Sigmoid colon (tissue), 7 donors: Measurements from ENCODE around the gene ELF5. TPM values are rescaled to one million over a fixed set of nuclear protein-coding genes. Genes with fewer than 3 reads are reported as not detected.

Experiments used
- DNase-seq: peaks from one replicate; pipeline ENCODE4 v3.0.0-alpha.2; 2019
- H3K27ac ChIP-seq, 4 donors: fragments of 200-600 bp; sonication (generic); one replicate each; pipeline ENCODE4 v1.5.1; 2016 to 2019; ENCODE audit warnings: mild to moderate bottlenecking in 1 of 4
- H3K27me3 ChIP-seq, 3 donors: fragments of 200-600 bp; sonication (generic); one replicate each; pipeline ENCODE4 v1.5.1; 2019; ENCODE audit warnings: mild to moderate bottlenecking in 1 of 3
- H3K36me3 ChIP-seq, 4 donors: fragments of 200-600 bp; sonication (generic); one replicate each; pipeline ENCODE4 v1.5.1; 2016 to 2019
- H3K4me1 ChIP-seq, 4 donors: fragments of 200-600 bp; sonication (generic); one replicate each; pipeline ENCODE4 v1.5.1; 2017 to 2019
- H3K4me3 ChIP-seq, 4 donors: fragments of 200-600 bp; sonication (generic); one replicate each; pipeline ENCODE4 v1.5.1; 2017 to 2019; ENCODE audit warnings: mild to moderate bottlenecking in 2 of 4, moderate library complexity in 1 of 4
- H3K9me3 ChIP-seq, 4 donors: fragments of 200-600 bp in 3 of 4; sonication (generic) in 3 of 4; one replicate each; pipeline versions ENCODE4 v1.5.1 to v1.6.1; 2013 to 2019
- CTCF ChIP-seq, 4 experiments: fragments of 450-650 bp in 3 of 4; fragments of 200-600 bp in 1 of 4; IDR thresholded peaks; one replicate each; pipeline ENCODE4 v1.5.1; 2016 to 2019; ENCODE audit warnings: antibody characterized with exemption in 4 of 4, mild to moderate bottlenecking in 3 of 4, moderate library complexity in 2 of 4
- EP300 ChIP-seq, 4 donors: sonication (generic); formaldehyde crosslinking; IDR thresholded peaks; one replicate each; pipeline ENCODE4 v1.6.1; 2017; ENCODE audit warnings: antibody characterized with exemption in 4 of 4
- POLR2A ChIP-seq, 2 donors: fragments of 450-650 bp; IDR thresholded peaks; one replicate each; pipeline ENCODE4 v1.6.1; 2016; ENCODE audit warnings: antibody characterized with exemption in 2 of 2, mild to moderate bottlenecking in 2 of 2, moderate library complexity in 2 of 2
- POLR2AphosphoS5 ChIP-seq, 4 donors: sonication (generic); formaldehyde crosslinking; IDR thresholded peaks; one replicate each; pipeline ENCODE4 v1.6.1; 2017; ENCODE audit warnings: antibody characterized with exemption in 4 of 4
- WGBS, 2 donors: extraction: QIAGEN DNeasy Blood & Tissue Kit; methylation state at CpG; one replicate each; pipeline ENCODE4 v1.1.7; 2013; 5-methylcytosine and 5-hydroxymethylcytosine counted together
- intact Hi-C: fragments of 100-400 bp; cut with DNase I; formaldehyde crosslinking; loops from one replicate; pipeline ENCODE4 v1.15.1; 2023
- polyA plus RNA-seq, 3 donors: library from polyadenylated mRNA; stranded (reverse); fragments of 200-250 nt; gene quantifications; one replicate each; pipeline ENCODE4 v1.2.3, GENCODE V29; 2013
- total RNA-seq, 4 donors: library from RNA; depleted of rRNA; stranded (reverse); fragments of >200 nt; gene quantifications; one replicate each; pipeline ENCODE4 v1.1.0, GENCODE V29; 2016
- donor health status: healthy with polysubstance abuse.
- donor health status: Bipolar disorder and iron deficiency.
- donor health status: healthy.

ELF5 gene
- total and polyA plus RNA-seq, 7 donors: not detected

DNA sequence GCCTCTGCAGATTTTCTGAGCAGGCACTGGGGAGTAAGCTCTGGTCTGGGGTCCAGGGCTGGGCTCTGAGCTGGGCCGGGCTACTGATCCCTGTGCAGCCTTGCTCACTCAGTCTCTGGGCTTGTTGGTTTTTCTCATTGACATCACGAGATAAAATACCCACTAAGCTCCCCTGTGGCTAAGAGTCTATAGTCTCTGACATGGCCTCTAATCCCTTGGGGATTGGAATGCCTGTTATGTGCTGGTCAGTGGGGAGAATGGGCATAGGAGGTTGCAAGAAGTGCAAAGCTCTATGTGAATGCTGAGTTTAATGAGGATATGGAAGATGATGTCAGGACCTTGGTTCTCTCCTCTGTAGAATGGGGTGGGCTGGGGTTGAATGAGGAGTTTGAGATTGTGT is 23.3 kb downstream of the ELF5 start:
- Histone ChIP-seq H3K27ac (no peak overlapping the region), H3K27me3 (no peaks in the 10 kb centered on the region), H3K4me3 (no peak overlapping the region), H3K9me3 (no peaks in the 10 kb centered on the region), H3K36me3 (no peaks in the 10 kb centered on the region), H3K4me1 (no peaks in the 10 kb centered on the region)
- WGBS, 2 donors: 85 to 87% methylated on average over 2 of the region's 2 CpGs
- TF ChIP-seq POLR2A (IDR thresholded peaks at IDR 0.05): no peak
- no peak for DNase-seq
- intact Hi-C loops: no loop called here

DNA sequence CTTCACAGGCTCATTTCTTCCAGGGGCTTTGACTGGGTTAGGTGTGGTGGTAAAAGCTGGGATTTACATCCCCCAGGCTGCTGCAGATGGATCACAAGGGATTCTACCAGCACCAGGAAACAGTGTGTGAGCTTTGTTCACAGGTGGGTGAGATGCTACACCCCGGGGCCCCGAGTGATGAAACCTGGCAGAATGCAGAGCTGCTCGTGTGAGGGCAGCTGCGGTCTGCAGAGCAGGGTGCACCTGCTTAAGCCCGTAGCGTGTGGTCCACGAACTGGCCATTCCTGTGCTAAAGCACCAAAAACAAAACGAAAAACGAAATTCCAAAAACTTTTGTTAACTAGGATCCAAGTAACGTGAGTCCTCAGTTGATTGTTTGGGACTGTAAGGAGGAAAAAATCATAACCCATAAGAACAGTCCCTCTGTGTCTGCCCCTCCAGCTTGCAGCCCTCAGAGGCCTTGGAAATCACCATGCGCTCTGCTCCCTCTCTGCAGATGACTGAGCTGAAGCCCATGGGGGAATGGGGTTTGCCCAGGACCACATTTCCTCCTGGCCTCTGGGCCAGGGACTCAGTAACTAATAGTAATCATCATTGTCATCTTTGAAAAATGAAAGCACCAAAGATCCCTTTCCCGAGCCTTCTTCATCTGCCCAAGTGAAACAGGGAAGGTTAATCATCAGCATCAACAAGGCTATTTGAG is 24.6 kb downstream of the ELF5 start:
- no peak overlapping the region for H3K4me3 ChIP-seq
- H3K27ac ChIP-seq: no peak overlapping the region
- no peaks in the 10 kb centered on the region for H3K36me3 ChIP-seq
- H3K9me3 ChIP-seq: no peaks in the 10 kb centered on the region
- H3K4me1 ChIP-seq: no peaks in the 10 kb centered on the region
- 89 to 91% methylated on average over 12 of the region's 12 CpGs for WGBS, 2 donors
- TF ChIP-seq CTCF (IDR thresholded peaks at IDR 0.05) (no peak), POLR2A (IDR thresholded peaks at IDR 0.05) (no peak), EP300 (IDR thresholded peaks at IDR 0.05) (no peak), POLR2AphosphoS5 (IDR thresholded peaks at IDR 0.05) (no peak)
- DNase-seq: no peak
- intact Hi-C loops: no loop called here
- H3K27me3 ChIP-seq: no peaks in the 10 kb centered on the region

- Histone ChIP-seq H3K4me1 (no peaks in the 10 kb centered on the region), H3K9me3 (no peaks in the 10 kb centered on the region), H3K27me3 (no peaks in the 10 kb centered on the region), H3K27ac (no peak overlapping the region), H3K4me3 (no peak overlapping the region), H3K36me3 (no peaks in the 10 kb centered on the region)
- TF ChIP-seq POLR2AphosphoS5 (IDR thresholded peaks at IDR 0.05) (no peak), EP300 (IDR thresholded peaks at IDR 0.05) (no peak), POLR2A (IDR thresholded peaks at IDR 0.05) (no peak), CTCF (IDR thresholded peaks at IDR 0.05) (no peak)
- 79 to 82% methylated on average over 7 of the region's 7 CpGs for WGBS, 2 donors
- intact Hi-C loops: no loop called here
- DNase-seq: no peak
These were observed 26.2 kb downstream of the ELF5 start for GRCh38 chr11:34487430-34487829.

DNA sequence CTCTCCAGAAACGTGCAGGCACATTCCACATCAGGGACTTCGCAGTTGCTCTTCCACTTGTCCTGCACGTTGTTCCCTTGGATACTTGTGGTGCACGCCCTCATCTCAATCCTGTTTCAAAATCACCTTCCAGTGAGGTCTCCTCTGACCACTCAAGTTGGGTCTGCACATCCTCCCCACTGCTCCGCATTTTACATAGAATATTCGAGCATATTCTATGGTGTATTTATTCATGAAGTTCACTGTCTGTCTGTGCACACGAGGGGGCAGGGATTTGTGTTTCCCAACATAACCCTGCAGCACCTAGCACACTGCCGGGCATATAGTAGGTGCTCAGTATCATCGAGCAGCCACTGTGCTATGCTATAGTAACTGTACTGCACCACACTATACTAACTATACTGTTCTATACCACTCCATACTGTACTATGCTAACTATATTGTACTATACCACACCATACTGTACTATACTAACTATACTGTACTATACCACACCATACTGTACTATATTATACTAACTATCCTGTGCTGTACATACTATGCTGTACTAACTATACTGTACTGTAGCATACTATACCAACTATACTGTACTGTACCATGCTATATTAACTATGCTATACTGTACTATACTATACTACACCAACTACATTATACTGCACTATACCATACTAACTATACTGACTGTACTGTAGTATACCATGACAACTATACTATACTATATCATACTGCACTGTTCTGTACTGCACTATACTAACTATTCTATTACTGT is 30.3 kb downstream of the ELF5 start:
- Histone ChIP-seq H3K4me3 (no peak overlapping the region), H3K9me3 (no peaks in the 10 kb centered on the region), H3K27ac (no peak overlapping the region), H3K4me1 (no peaks in the 10 kb centered on the region), H3K36me3 (no peaks in the 10 kb centered on the region), H3K27me3 (no peaks in the 10 kb centered on the region)
- 83 to 84% methylated on average over 9 of the region's 9 CpGs for WGBS, 2 donors
- TF ChIP-seq POLR2AphosphoS5 (IDR thresholded peaks at IDR 0.05) (no peak), POLR2A (IDR thresholded peaks at IDR 0.05) (no peak), EP300 (IDR thresholded peaks at IDR 0.05) (no peak), CTCF (IDR thresholded peaks at IDR 0.05) (no peak)
- no peak for DNase-seq
- intact Hi-C loops: no loop called here

DNA sequence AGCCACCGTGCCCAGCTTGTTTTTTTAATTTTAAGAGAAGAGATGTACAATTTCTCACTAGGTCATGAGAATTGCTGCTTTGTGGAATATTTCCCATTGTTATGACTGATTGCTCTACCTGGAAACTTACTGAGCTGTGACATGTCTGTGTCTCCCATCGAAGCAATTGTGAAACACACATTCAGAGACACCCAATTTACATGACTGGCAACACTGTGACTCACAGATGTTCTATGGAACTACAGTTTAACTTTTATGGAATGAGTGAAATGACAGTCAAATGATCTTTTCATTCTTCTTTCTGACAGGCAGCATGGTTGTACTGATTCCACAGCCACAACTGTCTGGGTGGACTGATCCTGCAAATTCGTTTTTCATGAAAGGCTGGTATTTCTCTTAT is 32.3 kb downstream of the ELF5 start:
- DNase-seq: no peak
- intact Hi-C loops: no loop called here
- WGBS, 2 donors: 61 to 66% methylated on average over 3 of the region's 3 CpGs
- Histone ChIP-seq H3K4me3 (no peak overlapping the region), H3K4me1 (no peaks in the 10 kb centered on the region), H3K27ac (no peak overlapping the region), H3K27me3 (no peaks in the 10 kb centered on the region), H3K9me3 (no peaks in the 10 kb centered on the region), H3K36me3 (no peaks in the 10 kb centered on the region)
- TF ChIP-seq EP300 (IDR thresholded peaks at IDR 0.05) (no peak), POLR2A (IDR thresholded peaks at IDR 0.05) (no peak), CTCF (IDR thresholded peaks at IDR 0.05) (no peak), POLR2AphosphoS5 (IDR thresholded peaks at IDR 0.05) (no peak)
